Fibroblast of skin of left biceps (primary cell): ENCODE measurements around the gene NME8.

Source experiments
- DNase-seq, 2 experiments: peaks; one replicate each; pipeline ENCODE4 v3.0.0-alpha.2; 2013; ENCODE audit warnings: low read depth in 2 of 2

The NME8 gene

DNA sequence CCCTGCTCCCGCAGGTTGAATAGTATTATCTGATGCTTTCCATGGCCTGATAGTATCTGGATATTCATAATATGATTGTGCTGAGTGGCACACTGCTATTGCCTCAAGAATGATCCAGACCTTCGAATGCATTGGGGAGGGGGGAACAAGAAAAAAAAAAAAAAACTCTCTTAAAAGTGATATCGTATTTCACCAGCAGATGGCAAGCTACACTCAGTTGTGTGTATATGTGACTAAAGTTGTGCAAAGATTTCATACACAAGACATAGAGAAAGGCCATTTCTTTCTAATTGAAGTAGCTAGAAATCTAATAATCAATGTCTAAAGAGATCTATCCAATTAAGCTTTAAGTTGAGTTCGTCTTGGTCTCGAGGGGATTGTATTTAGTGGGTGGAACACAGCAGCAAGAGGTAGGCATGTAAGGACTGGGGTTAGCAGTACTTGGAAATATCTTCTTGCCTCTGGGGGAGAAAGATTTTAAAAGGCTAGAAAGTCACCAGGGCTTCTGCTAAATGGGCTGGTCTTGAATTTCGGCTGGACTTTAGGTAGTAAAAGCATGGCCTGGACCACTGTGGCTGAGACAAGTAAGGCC is 52.9 kb downstream of the NME8 start:
- peak in 1 of 2 experiments; percentile 7 for DNase-seq

GRCh38 chr7:37901890-37902524 is 53.6 kb downstream of the NME8 start:
- DNase-seq = peak in 1 of 2 experiments; percentile 24

DNA sequence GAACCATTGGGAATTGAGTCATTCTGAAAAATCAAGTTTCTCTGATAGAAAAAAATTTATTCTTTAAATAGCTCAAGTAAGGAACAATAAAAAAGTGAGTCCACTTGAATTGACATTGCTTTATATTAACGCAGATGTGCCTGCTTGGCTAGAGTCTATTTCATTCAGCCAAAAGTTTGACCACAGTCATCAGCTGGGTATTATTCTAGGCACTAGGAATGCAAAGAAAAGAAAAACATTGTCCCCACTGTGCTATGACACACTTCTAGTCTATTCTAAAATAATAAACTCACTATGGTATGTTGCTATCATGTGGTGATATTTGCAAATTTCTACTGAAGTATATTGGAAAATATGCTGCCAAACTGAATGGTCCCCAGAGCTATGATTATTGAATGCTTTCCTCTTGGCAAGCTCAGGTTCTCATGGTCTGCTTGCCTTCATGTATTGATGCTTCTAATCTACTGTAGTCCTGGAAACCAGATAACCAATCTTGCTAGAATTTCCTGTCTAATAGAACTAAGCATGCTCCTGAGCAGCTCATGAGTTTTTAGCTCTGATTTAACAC is 59.9 kb downstream of the NME8 start:
- DNase-seq = peak; percentile 40 to 60

DNA sequence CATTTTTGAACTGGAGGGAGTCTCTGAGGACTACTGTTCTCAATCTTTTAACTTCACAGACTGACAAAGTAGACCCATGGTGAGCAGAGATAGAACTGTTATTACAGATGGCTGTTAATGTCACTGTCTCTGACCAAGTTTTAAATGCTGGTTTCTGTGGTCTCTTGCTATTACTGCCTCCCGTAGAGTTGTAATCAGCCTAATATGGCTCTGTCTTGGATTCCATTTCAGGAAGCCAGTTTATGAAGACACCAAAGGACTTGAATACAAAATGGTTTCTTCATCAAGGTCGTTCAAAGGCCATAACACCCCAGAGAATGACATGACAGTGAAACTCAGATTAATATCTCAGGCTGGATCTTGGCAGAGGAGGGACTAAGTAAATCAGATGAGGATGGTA is 64.4 kb downstream of the NME8 start:
- DNase-seq = no peak

GRCh38 chr7:37915438-37915837 is 67.0 kb downstream of the NME8 start:
- DNase-seq = no peak

DNA sequence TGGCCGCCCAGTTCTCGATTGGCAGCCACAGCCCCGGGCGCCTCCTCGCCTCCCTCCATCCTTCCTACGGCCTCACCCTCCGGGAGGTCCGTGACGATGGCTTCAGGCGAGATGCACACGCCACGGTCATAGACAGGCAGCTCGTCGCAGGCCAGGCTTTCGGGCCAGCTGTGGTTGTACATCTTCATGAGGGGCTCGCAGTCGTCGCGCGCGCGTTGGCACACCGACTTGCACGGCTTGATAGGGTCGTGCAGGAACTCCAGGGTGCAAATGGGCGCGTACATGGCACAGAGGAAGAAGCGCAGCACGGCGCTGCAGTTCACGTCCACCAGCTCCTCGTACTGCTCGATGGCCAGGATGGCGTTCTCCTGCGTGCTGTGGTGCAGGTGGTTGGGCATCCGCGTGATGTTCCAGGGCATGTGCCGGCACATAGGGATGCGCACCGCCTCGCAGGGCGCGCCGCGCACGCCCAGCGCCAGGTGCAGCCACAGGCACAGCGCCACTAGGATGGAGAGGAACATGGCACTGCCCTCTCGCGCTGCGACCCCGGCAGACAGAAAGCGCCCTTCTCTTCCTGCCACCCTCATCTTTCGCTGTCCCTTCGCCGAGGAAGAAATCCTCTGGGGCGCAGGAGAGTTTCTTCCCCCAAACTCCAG is 67.7 kb downstream of the NME8 start:
- DNase-seq = no peak

DNA sequence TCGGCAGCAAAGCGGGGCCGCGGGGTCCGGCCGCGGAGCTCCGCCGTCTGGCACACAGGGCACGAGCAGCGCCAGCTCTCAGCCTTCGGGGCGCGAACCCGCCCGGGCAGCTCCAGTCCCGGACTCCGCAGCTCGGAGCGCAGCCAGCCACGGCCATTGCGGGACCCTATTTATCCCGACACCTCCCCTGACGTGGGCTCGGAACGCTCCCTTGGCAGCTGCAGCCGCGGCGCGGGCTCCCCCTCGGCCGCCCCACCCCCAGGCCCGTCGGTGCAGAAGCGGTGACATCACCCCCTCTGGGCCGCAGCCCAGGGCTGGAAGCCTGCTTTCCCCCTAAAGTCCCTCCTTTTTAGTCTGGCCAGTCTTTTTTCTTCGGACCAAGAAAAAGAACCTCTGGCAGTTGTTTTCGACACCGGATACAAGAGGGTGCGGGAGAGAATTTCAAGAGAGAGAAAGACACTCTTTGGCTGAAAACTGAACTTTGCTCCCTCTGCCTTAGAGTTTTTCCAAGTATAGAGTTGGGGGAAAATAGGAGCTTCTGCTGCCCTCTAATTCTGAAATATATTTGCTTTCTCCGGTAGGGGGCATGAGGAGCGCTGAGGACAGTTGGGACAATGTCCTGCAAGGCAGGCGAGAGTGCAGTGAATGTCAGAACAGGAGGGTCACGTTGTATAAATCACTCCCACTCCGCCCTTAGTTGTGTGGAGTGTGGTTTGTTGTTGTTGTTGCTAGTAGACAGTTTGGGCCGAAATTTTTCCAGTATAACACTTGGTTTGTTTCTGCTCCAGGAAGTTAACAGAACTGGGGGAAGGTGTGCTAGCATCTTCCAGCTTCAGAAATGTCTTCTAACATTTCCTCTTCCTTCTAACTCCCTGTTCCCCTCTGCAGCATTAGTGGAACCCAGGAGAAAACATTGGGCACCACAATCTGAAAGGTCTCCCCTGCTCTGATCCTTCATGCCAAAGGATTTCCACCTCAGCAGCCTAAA is 68.6 kb downstream of the NME8 start, which contains the start of gene SFRP4:
TSS of gene SFRP4 (minus strand) at position 145 of the 988 bp plus-strand sequence. CDS start 280 bp downstream, outside the sequence.
- no peak for DNase-seq

DNA sequence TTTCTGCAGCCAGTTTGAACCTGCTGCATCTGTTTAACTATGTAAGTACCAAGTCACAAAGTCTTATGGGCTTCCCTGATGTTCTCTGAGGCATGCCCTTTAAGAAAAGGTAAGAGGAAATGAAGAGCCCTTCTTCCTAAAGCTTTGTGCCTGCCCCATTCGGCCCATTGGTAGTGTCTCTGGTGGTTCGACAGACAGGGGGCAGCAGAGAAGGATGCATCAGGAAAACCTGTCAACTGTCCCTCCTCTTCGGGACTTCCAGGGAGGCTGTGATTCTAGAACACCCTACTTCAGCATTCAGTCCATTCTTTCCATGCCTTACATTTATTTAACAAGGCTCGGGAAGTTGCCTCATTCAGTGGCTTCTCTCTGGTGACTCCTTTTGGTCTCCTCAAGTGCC is 70.1 kb downstream of the NME8 start:
- DNase-seq = no peak

DNA sequence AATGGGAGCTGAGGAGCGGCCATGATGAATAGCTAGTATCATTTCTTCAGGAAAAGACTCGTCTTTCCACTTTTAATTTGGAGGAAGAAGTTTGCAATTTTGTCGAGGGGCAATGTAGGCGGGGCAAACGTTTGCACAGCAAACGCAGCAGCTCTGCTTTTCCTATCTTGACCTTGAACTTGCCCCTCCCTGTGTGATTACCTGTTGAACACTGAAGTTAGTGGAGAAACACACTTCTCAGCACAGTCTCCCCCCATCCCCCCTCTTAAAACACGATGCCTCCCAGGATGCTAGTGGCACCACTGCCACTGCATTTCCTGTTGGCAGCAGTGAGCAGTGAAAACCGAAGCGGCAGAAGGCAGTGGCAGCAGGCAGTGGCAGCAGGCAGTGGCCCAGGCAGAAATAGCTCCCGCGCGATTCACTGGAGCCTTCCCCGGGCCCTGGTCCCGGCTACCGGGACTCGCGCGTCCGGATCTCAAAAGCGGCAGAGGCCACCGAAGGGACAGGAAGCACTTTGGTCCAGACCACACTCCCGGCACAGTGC is 72.0 kb downstream of the NME8 start, which contains the start of gene EPDR1:
TSS of gene EPDR1 (plus strand) at position 336 of the 544 bp plus-strand sequence. CDS start 300 bp downstream, outside the sequence.
- DNase-seq = no peak

- no peak for DNase-seq
Observed at GRCh38 chr7:37920849-37921805, 72.7 kb downstream of the NME8 start.

- DNase-seq = no peak
Observed at GRCh38 chr7:37921876-37922275, 73.5 kb downstream of the NME8 start.

DNA sequence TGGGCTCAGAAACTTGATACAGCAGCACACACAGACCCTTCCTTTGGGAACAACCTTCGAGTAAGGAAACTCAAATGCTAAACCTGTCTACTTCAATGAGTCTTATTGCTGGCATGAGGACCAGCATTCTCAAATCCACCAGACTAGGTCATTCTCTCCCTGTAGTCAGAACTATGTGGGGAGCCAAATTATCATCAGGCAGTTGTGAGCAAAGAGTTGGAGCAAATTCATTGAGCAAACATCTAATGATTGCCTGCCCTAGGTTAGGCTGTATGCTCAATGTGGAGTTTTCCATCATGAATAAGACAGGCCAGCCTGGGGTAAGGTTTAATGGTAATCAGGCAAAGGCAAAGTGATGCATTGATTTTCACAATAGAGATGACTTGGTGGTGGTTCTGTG is 75.6 kb downstream of the NME8 start:
- no peak for DNase-seq

DNA sequence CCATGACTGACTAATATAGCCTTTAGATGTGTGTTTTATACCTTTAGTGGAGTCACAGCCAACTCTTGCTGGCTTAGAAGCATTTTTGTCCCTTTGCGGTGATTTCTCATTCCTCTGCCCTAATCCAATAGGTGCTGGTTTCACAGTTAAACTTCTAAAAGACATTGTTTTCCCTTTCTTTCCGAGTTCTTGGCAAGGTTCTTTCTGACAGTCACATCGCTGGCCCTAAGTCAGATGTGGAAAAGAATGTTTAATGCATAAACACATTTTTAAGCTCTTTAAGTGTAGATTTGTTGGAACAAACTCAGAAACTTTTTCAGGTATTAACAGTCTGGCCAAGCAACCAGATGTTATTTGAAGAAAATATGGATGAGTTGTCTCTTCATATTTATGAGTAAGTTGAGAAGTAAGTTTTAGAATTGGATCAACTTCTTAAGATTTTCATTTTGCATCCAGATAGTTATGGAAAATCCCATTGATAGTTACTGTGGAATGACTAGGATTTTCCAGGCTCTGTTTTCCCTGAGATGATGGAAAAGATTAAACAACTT is 76.2 kb downstream of the NME8 start:
- no peak for DNase-seq

- DNase-seq = no peak
Observed at GRCh38 chr7:37925620-37926019, 77.2 kb downstream of the NME8 start.

GRCh38 chr7:37927773-37928444 is 79.5 kb downstream of the NME8 start:
- DNase-seq = no peak

DNA sequence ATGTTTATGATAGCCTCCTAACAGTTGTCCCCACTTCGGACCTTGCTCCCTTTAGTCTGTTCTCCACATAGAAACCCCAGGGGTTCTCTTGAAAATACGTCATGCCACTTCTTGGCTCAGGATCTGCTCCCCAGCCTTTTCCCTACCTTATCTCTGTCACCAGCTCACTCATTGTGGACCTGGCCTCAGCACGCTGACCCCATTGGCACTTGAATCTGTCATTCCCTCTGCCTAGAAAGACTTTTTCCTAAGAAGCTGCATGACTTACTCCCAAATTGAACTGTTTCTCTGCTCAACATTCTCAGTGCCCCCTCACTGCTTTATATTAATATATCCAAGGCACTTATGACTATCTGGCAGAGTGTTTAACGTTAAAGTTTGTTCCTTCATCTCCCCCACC is 80.5 kb downstream of the NME8 start:
- DNase-seq = no peak

- no peak for DNase-seq
Observed at GRCh38 chr7:37930226-37930948, 82.0 kb downstream of the NME8 start.

DNA sequence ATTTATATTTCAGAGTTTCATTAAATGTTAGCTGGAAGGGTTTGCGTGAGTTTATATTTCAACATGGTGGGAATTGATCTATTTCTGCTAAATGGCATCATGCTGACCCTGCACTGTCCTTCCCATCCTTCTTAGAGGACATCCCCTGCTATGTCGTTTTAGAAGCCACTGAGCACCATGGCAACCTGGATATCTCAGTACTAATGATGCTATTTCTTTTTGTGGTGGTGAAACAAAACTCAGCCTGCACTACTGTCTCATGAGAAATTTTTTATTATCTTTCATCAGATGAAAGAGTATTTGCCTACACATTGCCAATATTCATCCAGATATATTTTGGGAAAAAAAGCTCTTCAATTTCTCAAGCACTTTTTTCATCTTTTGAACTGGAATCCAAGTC is 84.1 kb downstream of the NME8 start:
- no peak for DNase-seq
